Measurements from ENCODE around the gene LAIR1.
A peak's percentile ranks its signal among the peaks of the same experiment; 100 is the strongest.
"Not testable (repeated sequence)": the region's sequence is repeated elsewhere in the genome, so short reads cannot be mapped to it uniquely, and the experiment has no call there.

Gene LAIR1

GRCh38 chr19:54325631-54326030 lies 39.1 kb downstream of the LAIR1 start:
- H3K4me1 ChIP-seq (ENCODE audit: low read depth, poor library complexity, severe bottlenecking): no peaks in the 10 kb centered on the region
- H3K9ac ChIP-seq: no peak overlapping the region
- H3K27ac ChIP-seq: no peak overlapping the region
- no peaks in the 10 kb centered on the region; the same call in 1 of the 2 replicates for H3K36me3 ChIP-seq (ENCODE audit: insufficient read depth)
- no peaks in the 10 kb centered on the region for H4K20me1 ChIP-seq (ENCODE audit: insufficient read depth)
- H3K27me3 ChIP-seq (ENCODE audit: insufficient read depth, low read depth): peaks cover 6% of the 10 kb centered on the region
- H3K4me2 ChIP-seq: no peak overlapping the region
- no peak for TF ChIP-seq CTCF (conservative IDR thresholded peaks at IDR 0.05; ENCODE audit: low read depth, low read length)
- no peak overlapping the region for H3K4me3 ChIP-seq (IDR thresholded peaks at IDR 0.05; ENCODE audit: insufficient read depth, low read depth, low read length)
- H2AFZ ChIP-seq (ENCODE audit: low read depth): no peak overlapping the region
- H3K79me2 ChIP-seq (ENCODE audit: insufficient read depth, low read depth): no peaks in the 10 kb centered on the region

GRCh38 chr19:54325194-54325621 lies 39.5 kb downstream of the LAIR1 start:
- Histone ChIP-seq H3K4me1 (ENCODE audit: low read depth, poor library complexity, severe bottlenecking) (no peaks in the 10 kb centered on the region), H3K79me2 (ENCODE audit: insufficient read depth, low read depth) (no peaks in the 10 kb centered on the region), H3K4me2 (no peak overlapping the region), H3K27me3 (ENCODE audit: insufficient read depth, low read depth) (peaks cover 10% of the 10 kb centered on the region), H2AFZ (ENCODE audit: low read depth) (no peak overlapping the region), H4K20me1 (ENCODE audit: insufficient read depth) (no peaks in the 10 kb centered on the region), H3K9ac (no peak overlapping the region), H3K27ac (no peak overlapping the region), H3K4me3 (IDR thresholded peaks at IDR 0.05; ENCODE audit: insufficient read depth, low read depth, low read length) (no peak overlapping the region), H3K36me3 (ENCODE audit: insufficient read depth) (no peaks in the 10 kb centered on the region; the same call in 1 of the 2 replicates)
- peak; percentile 91 for TF ChIP-seq CTCF (conservative IDR thresholded peaks at IDR 0.05; ENCODE audit: low read depth, low read length)

- no peak overlapping the region for H3K9ac ChIP-seq
- H3K27ac ChIP-seq: no peak overlapping the region
- H3K79me2 ChIP-seq (ENCODE audit: insufficient read depth, low read depth): no peaks in the 10 kb centered on the region
- H3K4me3 ChIP-seq (IDR thresholded peaks at IDR 0.05; ENCODE audit: insufficient read depth, low read depth, low read length): no peak overlapping the region
- H2AFZ ChIP-seq (ENCODE audit: low read depth): no peak overlapping the region
- no peak overlapping the region for H3K4me2 ChIP-seq
- no peaks in the 10 kb centered on the region; the same call in 1 of the 2 replicates for H3K36me3 ChIP-seq (ENCODE audit: insufficient read depth)
- TF ChIP-seq CTCF (conservative IDR thresholded peaks at IDR 0.05; ENCODE audit: low read depth, low read length): no peak
- H3K4me1 ChIP-seq (ENCODE audit: low read depth, poor library complexity, severe bottlenecking): no peaks in the 10 kb centered on the region
- H4K20me1 ChIP-seq (ENCODE audit: insufficient read depth): no peaks in the 10 kb centered on the region
- H3K27me3 ChIP-seq (ENCODE audit: insufficient read depth, low read depth): peaks cover 19% of the 10 kb centered on the region
Measured at GRCh38 chr19:54324071-54324470, 40.7 kb downstream of the LAIR1 start.

- H3K27me3 ChIP-seq (ENCODE audit: insufficient read depth, low read depth): peaks cover 27% of the 10 kb centered on the region
- not testable (repeated sequence) for H2AFZ ChIP-seq (ENCODE audit: low read depth); H3K27ac ChIP-seq; H3K79me2 ChIP-seq (ENCODE audit: insufficient read depth, low read depth); H4K20me1 ChIP-seq (ENCODE audit: insufficient read depth); H3K4me1 ChIP-seq (ENCODE audit: low read depth, poor library complexity, severe bottlenecking); H3K9ac ChIP-seq; H3K36me3 ChIP-seq (ENCODE audit: insufficient read depth); H3K4me3 ChIP-seq (IDR thresholded peaks at IDR 0.05; ENCODE audit: insufficient read depth, low read depth, low read length); H3K4me2 ChIP-seq
Measured at GRCh38 chr19:54322934-54323333, 41.8 kb downstream of the LAIR1 start.

- H3K9ac ChIP-seq; H3K4me3 ChIP-seq (IDR thresholded peaks at IDR 0.05; ENCODE audit: insufficient read depth, low read depth, low read length); H3K79me2 ChIP-seq (ENCODE audit: insufficient read depth, low read depth); H3K36me3 ChIP-seq (ENCODE audit: insufficient read depth); H2AFZ ChIP-seq (ENCODE audit: low read depth); H3K4me2 ChIP-seq; H3K4me1 ChIP-seq (ENCODE audit: low read depth, poor library complexity, severe bottlenecking); H4K20me1 ChIP-seq (ENCODE audit: insufficient read depth); H3K27ac ChIP-seq: not testable (repeated sequence)
- H3K27me3 ChIP-seq (ENCODE audit: insufficient read depth, low read depth): peaks cover 30% of the 10 kb centered on the region
Measured at GRCh38 chr19:54322295-54322694, 42.4 kb downstream of the LAIR1 start.

Data from KMS-11 (cell line).